ENCODE results near the gene TTLL7. TPM values are rescaled to one million over a fixed set of nuclear protein-coding genes. Genes with fewer than 3 reads are reported as not detected.

The TTLL7 gene
- total and polyA plus RNA-seq, 9 of the 15 experiments (the other 6 are each of a cell fraction or from before 2014, with no cell fraction given), result 0.63 to 2.6 (median 1.7) TPM

GRCh38 chr1:83931658-83932253, 67.2 kb downstream of the TTLL7 start:
- Histone ChIP-seq H3K9me1 (ENCODE audit: control insufficient read depth, insufficient read depth, low read length) (no peaks in the 10 kb centered on the region), H3K27me3 (ENCODE audit: control insufficient read depth in 2 of 2, insufficient read depth in 2 of 2, low read length in 2 of 2) (no peaks in the 10 kb centered on the region), H3K27ac (ENCODE audit: extremely low read depth, low read depth, low read length) (no peak overlapping the region; the same call in 2 of the 3 replicates), H2AFZ (ENCODE audit: low read depth, low read length) (peak overlapping the region; percentile 73; the same call in 1 of the 2 replicates), H3K4me1 (replicated peaks in 1 of 2; ENCODE audit: control insufficient read depth in 2 of 2, insufficient read depth in 2 of 2, low read length in 2 of 2) (peaks cover 0 to 7% of the 10 kb centered on the region in 2 experiments; a peak in 1 of 5 replicates), H3K79me2 (ENCODE audit: control insufficient read depth, insufficient read depth, low read length) (no peaks in the 10 kb centered on the region), H3K9ac (ENCODE audit: insufficient read depth in 1 of 2, low read depth in 2 of 2, low read length in 2 of 2) (no peak overlapping the region), H3K4me3 (no peak overlapping the region), H3K4me2 (ENCODE audit: insufficient read depth, low read length) (peak overlapping the region; percentile 30; the same call in 1 of the 2 replicates), H3K9me3 (replicated peaks; ENCODE audit: control insufficient read depth, insufficient read depth, low read depth, low read length) (no peaks in the 10 kb centered on the region), H4K20me1 (replicated peaks; ENCODE audit: control insufficient read depth, insufficient read depth, low read length) (no peaks in the 10 kb centered on the region), H3K36me3 (ENCODE audit: control insufficient read depth, insufficient read depth, low read length) (no peaks in the 10 kb centered on the region)
- DNase-seq (ENCODE audit: extremely low read depth in 1 of 4, low spot score in 3 of 4), result peak; percentile 22 to 71 (median 44)
- ChIA-PET CTCF (ENCODE audit: low intra/inter-chr PET ratio) (interaction anchor here (0.8 to 4.4 kb wide), 4 partner anchors 19 to 822 kb away, joined by 3 to 43 read pairs (median 5); no protein-coding TSS in a partner anchor), POLR2A (interaction anchor here (1.1 to 1.4 kb wide), 2 partner anchors 10 to 129 kb away, joined by 3 read pairs; no protein-coding TSS in a partner anchor)
- BruUV-seq (replicated peaks), result no TSS peak
- 2% methylated on average over 2 of the region's 2 CpGs for WGBS (ENCODE audit: insufficient coverage, low coverage, missing lambda C conversion rate)
- in situ Hi-C loops (cut with MboI), result no loop called here
- peak; percentile 90 for ATAC-seq
- peak; percentile 80 for FAIRE-seq
- intact Hi-C loops (cut with micrococcal nuclease), result loop anchor here (1.0 to 10.0 kb wide), 6 partner anchors 192 to 841 kb away; no protein-coding TSS in a partner anchor
- no peak for TF ChIP-seq TRIM25 (IDR thresholded peaks at IDR 0.05; ENCODE audit: borderline replicate concordance)
- no peak for TF ChIP-seq EWSR1 (IDR thresholded peaks at IDR 0.05; ENCODE audit: borderline replicate concordance, low read depth, partially characterized antibody)
- TF ChIP-seq ZNF518B (CRISPR knock-in tag; IDR thresholded peaks at IDR 0.05), result no peak
- TF ChIP-seq MAFK (IDR thresholded peaks at IDR 0.05; ENCODE audit: low read length), result no peak
- no peak for TF ChIP-seq SFPQ (IDR thresholded peaks at IDR 0.05; ENCODE audit: low read depth, low read length)
- no peak for TF ChIP-seq SPI1 (IDR thresholded peaks at IDR 0.05; ENCODE audit: borderline replicate concordance, low read depth, low read length)
- peak; percentile 82 for TF ChIP-seq DEAF1 (CRISPR knock-in tag; IDR thresholded peaks at IDR 0.05)
- no peak for TF ChIP-seq PHTF2 (CRISPR knock-in tag; IDR thresholded peaks at IDR 0.05)
- TF ChIP-seq USF1 (CRISPR knock-in tag; IDR thresholded peaks at IDR 0.05), result no peak
